GM19328 (cell line): ENCODE data around the gene MEGF11.
"Not testable (repeated sequence)": the region's sequence is repeated elsewhere in the genome, so short reads cannot be mapped to it uniquely, and the experiment has no call there.

Source experiments
- ATAC-seq: cut with Tn5 transposase; IDR thresholded peaks from one replicate; pipeline ENCODE4 v1.9.1; 2021; ENCODE audit warnings: mild to moderate bottlenecking, moderate library complexity; ENCODE audit not compliant: unreplicated experiment

MEGF11 gene

GRCh38 chr15:65982627-65983322, 270.8 kb downstream of the MEGF11 start:
- ATAC-seq: no peak

- no peak for ATAC-seq
Measured at GRCh38 chr15:65981837-65982626, 271.5 kb downstream of the MEGF11 start.

- ATAC-seq: no peak
Measured at GRCh38 chr15:65980824-65981456, 272.6 kb downstream of the MEGF11 start.

GRCh38 chr15:65979837-65980236, 273.7 kb downstream of the MEGF11 start:
- ATAC-seq: no peak

- ATAC-seq: no peak
Measured at GRCh38 chr15:65979316-65979715, 274.2 kb downstream of the MEGF11 start.

GRCh38 chr15:65978110-65978509, 275.4 kb downstream of the MEGF11 start:
- ATAC-seq: no peak

- not testable (repeated sequence) for ATAC-seq
Measured at GRCh38 chr15:65976196-65976595, 277.4 kb downstream of the MEGF11 start.

GRCh38 chr15:65971741-65971995, 281.9 kb downstream of the MEGF11 start:
- no peak for ATAC-seq

- ATAC-seq: no peak
Measured at GRCh38 chr15:65970937-65971740, 282.4 kb downstream of the MEGF11 start.

- no peak for ATAC-seq
Measured at GRCh38 chr15:65969865-65970816, 283.4 kb downstream of the MEGF11 start.

GRCh38 chr15:65968511-65968910, 285.0 kb downstream of the MEGF11 start:
- no peak for ATAC-seq

GRCh38 chr15:65964792-65965433, 288.6 kb downstream of the MEGF11 start:
- no peak for ATAC-seq

GRCh38 chr15:65963911-65964482, 289.6 kb downstream of the MEGF11 start:
- ATAC-seq: no peak

GRCh38 chr15:65963358-65963757, 290.2 kb downstream of the MEGF11 start:
- ATAC-seq: no peak

GRCh38 chr15:65962187-65962586, 291.4 kb downstream of the MEGF11 start:
- no peak for ATAC-seq

- ATAC-seq: no peak
Measured at GRCh38 chr15:65960586-65960985, 293.0 kb downstream of the MEGF11 start.

- no peak for ATAC-seq
Measured at GRCh38 chr15:65958835-65959234, 294.7 kb downstream of the MEGF11 start.

GRCh38 chr15:65957451-65957850, 296.1 kb downstream of the MEGF11 start:
- ATAC-seq: no peak

- no peak for ATAC-seq
Measured at GRCh38 chr15:65956899-65957298, 296.7 kb downstream of the MEGF11 start.
